Stimulated activated naive CD8-positive, alpha-beta T cell treated with anti-CD3 and anti-CD28 coated beads, Interleukin-15, Interleukin-2, amounts not matched to agents 100 ng/mL and 50 ng/mL, for 24 hours (primary cell): ENCODE results near the gene CA6.
"Not testable (repeated sequence)": the region's sequence is repeated elsewhere in the genome, so short reads cannot be mapped to it uniquely, and the experiment has no call there.

Experiments used
- H3K27ac Mint-ChIP-seq: one replicate; pipeline ENCODE4 v1.8.0; 2021; ENCODE audit warnings: mild to moderate bottlenecking, mixed read lengths
- H3K27me3 Mint-ChIP-seq: one replicate; pipeline ENCODE4 v1.8.0; 2021; ENCODE audit warnings: mixed read lengths
- H3K36me3 Mint-ChIP-seq: one replicate; pipeline ENCODE4 v1.8.0; 2021; ENCODE audit warnings: low read depth, mixed read lengths
- H3K4me1 Mint-ChIP-seq: one replicate; pipeline ENCODE4 v1.8.0; 2021; ENCODE audit warnings: low read depth, mixed read lengths
- H3K4me3 Mint-ChIP-seq: one replicate; pipeline ENCODE4 v1.8.0; 2021; ENCODE audit warnings: mild to moderate bottlenecking, mixed read lengths
- H3K9me3 Mint-ChIP-seq: one replicate; pipeline ENCODE4 v1.8.0; 2021; ENCODE audit warnings: mixed read lengths

CA6 gene

DNA sequence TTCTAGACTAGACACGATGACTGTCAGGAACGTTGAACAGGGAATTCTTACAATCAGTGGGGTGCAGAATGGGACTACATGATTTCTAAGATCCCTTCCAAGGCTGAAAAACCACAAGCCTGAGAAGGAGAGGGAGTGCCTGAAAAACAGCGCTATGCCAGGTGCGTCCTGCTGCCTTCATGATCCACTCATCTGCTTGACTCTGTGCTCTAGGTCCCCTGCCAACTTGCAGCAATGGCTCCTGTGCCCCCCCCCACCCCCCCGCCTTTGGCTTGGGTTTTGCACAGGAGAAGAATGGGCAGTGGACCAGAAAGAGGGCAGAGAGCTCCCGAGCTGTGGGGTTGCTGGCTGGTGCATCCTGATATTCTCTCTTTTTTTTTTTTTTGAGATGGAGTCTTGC is 74.6 kb downstream of the CA6 start:
- Mint-ChIP-seq H3K27me3 (peaks cover 11% of the 10 kb centered on the region), H3K9me3 (no peaks in the 10 kb centered on the region), H3K4me3 (no peak overlapping the region), H3K4me1 (no peaks in the 10 kb centered on the region), H3K27ac (no peak overlapping the region), H3K36me3 (no peaks in the 10 kb centered on the region)

DNA sequence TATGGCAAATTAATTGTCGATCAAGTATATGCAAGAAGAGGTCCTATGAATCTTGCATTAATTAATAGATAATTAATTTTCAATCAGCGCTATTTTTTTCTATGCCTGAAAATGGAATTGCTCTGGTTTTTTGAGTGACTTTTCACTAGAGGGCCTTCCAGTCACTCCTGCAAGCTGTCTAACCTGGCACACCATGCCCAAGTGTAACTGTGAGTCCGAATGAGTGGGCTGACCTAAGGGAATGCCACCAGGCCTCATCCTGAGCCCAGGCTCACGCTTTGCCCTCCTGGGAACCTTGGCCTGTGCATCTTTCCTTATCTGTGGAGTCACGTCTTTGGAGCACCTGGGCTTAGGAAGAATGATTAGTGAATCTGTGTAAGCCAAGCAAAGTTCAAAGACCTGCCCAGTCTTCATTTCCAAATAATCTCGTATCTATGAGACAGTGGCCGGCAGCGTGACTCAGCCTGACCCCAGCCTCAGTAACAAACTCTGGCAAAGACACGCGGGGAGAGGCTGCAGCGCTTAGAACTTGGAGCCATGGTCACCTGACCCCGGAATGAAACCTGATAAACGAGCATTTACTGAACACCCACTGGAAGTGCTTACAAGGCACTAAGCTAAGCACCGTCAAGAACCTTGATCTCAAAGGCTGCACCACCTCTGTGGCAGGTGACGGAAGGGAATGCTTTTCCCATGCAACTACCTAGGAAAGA is 76.5 kb downstream of the CA6 start:
- not testable (repeated sequence) for H3K9me3 Mint-ChIP-seq, H3K4me1 Mint-ChIP-seq, H3K27ac Mint-ChIP-seq, H3K4me3 Mint-ChIP-seq, H3K36me3 Mint-ChIP-seq
- H3K27me3 Mint-ChIP-seq = peaks cover 11% of the 10 kb centered on the region

- Mint-ChIP-seq H3K4me3 (no peak overlapping the region), H3K27me3 (peaks cover 8% of the 10 kb centered on the region), H3K36me3 (no peaks in the 10 kb centered on the region), H3K4me1 (no peaks in the 10 kb centered on the region), H3K27ac (no peak overlapping the region), H3K9me3 (no peaks in the 10 kb centered on the region)
These were observed 77.1 kb downstream of the CA6 start for GRCh38 chr1:9022773-9023172.
